ENCODE measurements around the gene KIAA1549. TPM values are rescaled to one million over a fixed set of nuclear protein-coding genes. Genes with fewer than 3 reads are reported as not detected.

KIAA1549 gene
- total RNA-seq, 1 donor from 2014 or later: 12.2 TPM

DNA sequence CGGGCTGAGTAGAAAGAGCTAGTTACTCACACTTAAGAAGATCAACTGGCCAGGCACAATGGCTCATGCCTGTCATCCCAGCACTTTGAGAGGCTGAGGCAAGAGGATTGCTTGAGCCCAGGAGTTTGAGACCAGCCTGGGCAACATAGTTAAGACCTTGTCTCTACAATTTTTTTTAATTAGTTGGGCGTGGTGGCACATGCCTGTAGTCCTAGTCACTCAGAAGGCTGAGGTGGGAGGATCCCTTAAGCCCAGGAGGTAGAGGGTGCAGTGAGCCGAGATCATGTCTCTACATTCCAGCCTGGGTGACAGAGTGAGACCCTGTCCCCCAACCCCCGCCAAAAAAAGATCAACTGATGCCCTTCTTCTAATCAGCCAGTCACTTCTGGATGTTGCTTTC is 108.6 kb downstream of the KIAA1549 start:
- peaks cover 19% of the 10 kb centered on the region for H3K36me3 Mint-ChIP-seq (ENCODE audit: unreplicated experiment)
- H3K4me1 Mint-ChIP-seq (ENCODE audit: unreplicated experiment): peaks cover 23% of the 10 kb centered on the region
- no peaks in the 10 kb centered on the region for H3K27me3 Mint-ChIP-seq (ENCODE audit: unreplicated experiment)
- no peak overlapping the region for H3K27ac Mint-ChIP-seq (ENCODE audit: unreplicated experiment)
- peak; percentile 32 for DNase-seq (ENCODE audit: extremely low spot score, unreplicated experiment)
- H3K4me3 Mint-ChIP-seq (ENCODE audit: unreplicated experiment): no peak overlapping the region
- H3K9me3 Mint-ChIP-seq (ENCODE audit: unreplicated experiment): peaks cover 6% of the 10 kb centered on the region
- TF ChIP-seq, protein P1, sequence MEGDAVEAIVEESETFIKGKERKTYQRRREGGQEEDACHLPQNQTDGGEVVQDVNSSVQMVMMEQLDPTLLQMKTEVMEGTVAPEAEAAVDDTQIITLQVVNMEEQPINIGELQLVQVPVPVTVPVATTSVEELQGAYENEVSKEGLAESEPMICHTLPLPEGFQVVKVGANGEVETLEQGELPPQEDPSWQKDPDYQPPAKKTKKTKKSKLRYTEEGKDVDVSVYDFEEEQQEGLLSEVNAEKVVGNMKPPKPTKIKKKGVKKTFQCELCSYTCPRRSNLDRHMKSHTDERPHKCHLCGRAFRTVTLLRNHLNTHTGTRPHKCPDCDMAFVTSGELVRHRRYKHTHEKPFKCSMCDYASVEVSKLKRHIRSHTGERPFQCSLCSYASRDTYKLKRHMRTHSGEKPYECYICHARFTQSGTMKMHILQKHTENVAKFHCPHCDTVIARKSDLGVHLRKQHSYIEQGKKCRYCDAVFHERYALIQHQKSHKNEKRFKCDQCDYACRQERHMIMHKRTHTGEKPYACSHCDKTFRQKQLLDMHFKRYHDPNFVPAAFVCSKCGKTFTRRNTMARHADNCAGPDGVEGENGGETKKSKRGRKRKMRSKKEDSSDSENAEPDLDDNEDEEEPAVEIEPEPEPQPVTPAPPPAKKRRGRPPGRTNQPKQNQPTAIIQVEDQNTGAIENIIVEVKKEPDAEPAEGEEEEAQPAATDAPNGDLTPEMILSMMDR (IDR thresholded peaks at IDR 0.05): no peak

GRCh38 chr7:138871814-138872090 is 109.4 kb downstream of the KIAA1549 start:
- H3K27me3 Mint-ChIP-seq (ENCODE audit: unreplicated experiment): no peaks in the 10 kb centered on the region
- peaks cover 23% of the 10 kb centered on the region for H3K4me1 Mint-ChIP-seq (ENCODE audit: unreplicated experiment)
- peaks cover 19% of the 10 kb centered on the region for H3K36me3 Mint-ChIP-seq (ENCODE audit: unreplicated experiment)
- DNase-seq (ENCODE audit: extremely low spot score, unreplicated experiment): no peak
- peaks cover 6% of the 10 kb centered on the region for H3K9me3 Mint-ChIP-seq (ENCODE audit: unreplicated experiment)
- H3K27ac Mint-ChIP-seq (ENCODE audit: unreplicated experiment): no peak overlapping the region
- TF ChIP-seq, protein P1 (IDR thresholded peaks at IDR 0.05): no peak
- H3K4me3 Mint-ChIP-seq (ENCODE audit: unreplicated experiment): no peak overlapping the region

GRCh38 chr7:138871065-138871813 is 110.0 kb downstream of the KIAA1549 start:
- Mint-ChIP-seq H3K27ac (ENCODE audit: unreplicated experiment) (no peak overlapping the region), H3K4me1 (ENCODE audit: unreplicated experiment) (peaks cover 18% of the 10 kb centered on the region), H3K4me3 (ENCODE audit: unreplicated experiment) (no peak overlapping the region), H3K27me3 (ENCODE audit: unreplicated experiment) (no peaks in the 10 kb centered on the region), H3K36me3 (ENCODE audit: unreplicated experiment) (peaks cover 19% of the 10 kb centered on the region), H3K9me3 (ENCODE audit: unreplicated experiment) (peaks cover 6% of the 10 kb centered on the region)
- TF ChIP-seq, protein P1 (IDR thresholded peaks at IDR 0.05): no peak
- DNase-seq (ENCODE audit: extremely low spot score, unreplicated experiment): no peak

GRCh38 chr7:138869353-138869752 is 111.8 kb downstream of the KIAA1549 start:
- Mint-ChIP-seq H3K4me1 (ENCODE audit: unreplicated experiment) (peaks cover 18% of the 10 kb centered on the region), H3K9me3 (ENCODE audit: unreplicated experiment) (peaks cover 6% of the 10 kb centered on the region), H3K36me3 (ENCODE audit: unreplicated experiment) (peaks cover 23% of the 10 kb centered on the region), H3K4me3 (ENCODE audit: unreplicated experiment) (no peak overlapping the region), H3K27me3 (ENCODE audit: unreplicated experiment) (no peaks in the 10 kb centered on the region), H3K27ac (ENCODE audit: unreplicated experiment) (no peak overlapping the region)
- TF ChIP-seq, protein P1 (IDR thresholded peaks at IDR 0.05): no peak
- DNase-seq (ENCODE audit: extremely low spot score, unreplicated experiment): no peak

GRCh38 chr7:138868711-138869110 is 112.5 kb downstream of the KIAA1549 start:
- TF ChIP-seq, protein P1 (IDR thresholded peaks at IDR 0.05): no peak
- H3K4me1 Mint-ChIP-seq (ENCODE audit: unreplicated experiment): peaks cover 20% of the 10 kb centered on the region
- H3K36me3 Mint-ChIP-seq (ENCODE audit: unreplicated experiment): peaks cover 24% of the 10 kb centered on the region
- no peak overlapping the region for H3K27ac Mint-ChIP-seq (ENCODE audit: unreplicated experiment)
- H3K27me3 Mint-ChIP-seq (ENCODE audit: unreplicated experiment): no peaks in the 10 kb centered on the region
- H3K4me3 Mint-ChIP-seq (ENCODE audit: unreplicated experiment): no peak overlapping the region
- no peak for DNase-seq (ENCODE audit: extremely low spot score, unreplicated experiment)
- H3K9me3 Mint-ChIP-seq (ENCODE audit: unreplicated experiment): peaks cover 6% of the 10 kb centered on the region
